ENCODE measurements around the gene LCT. TPM values are rescaled to one million over a fixed set of nuclear protein-coding genes. Genes with fewer than 3 reads are reported as not detected.
A peak's percentile ranks its signal among the peaks of the same experiment; 100 is the strongest.

Gene LCT
- total and polyA plus RNA-seq, 3 experiments from 2014 or later = 0.29 to 0.48 TPM; not detected in 1

DNA sequence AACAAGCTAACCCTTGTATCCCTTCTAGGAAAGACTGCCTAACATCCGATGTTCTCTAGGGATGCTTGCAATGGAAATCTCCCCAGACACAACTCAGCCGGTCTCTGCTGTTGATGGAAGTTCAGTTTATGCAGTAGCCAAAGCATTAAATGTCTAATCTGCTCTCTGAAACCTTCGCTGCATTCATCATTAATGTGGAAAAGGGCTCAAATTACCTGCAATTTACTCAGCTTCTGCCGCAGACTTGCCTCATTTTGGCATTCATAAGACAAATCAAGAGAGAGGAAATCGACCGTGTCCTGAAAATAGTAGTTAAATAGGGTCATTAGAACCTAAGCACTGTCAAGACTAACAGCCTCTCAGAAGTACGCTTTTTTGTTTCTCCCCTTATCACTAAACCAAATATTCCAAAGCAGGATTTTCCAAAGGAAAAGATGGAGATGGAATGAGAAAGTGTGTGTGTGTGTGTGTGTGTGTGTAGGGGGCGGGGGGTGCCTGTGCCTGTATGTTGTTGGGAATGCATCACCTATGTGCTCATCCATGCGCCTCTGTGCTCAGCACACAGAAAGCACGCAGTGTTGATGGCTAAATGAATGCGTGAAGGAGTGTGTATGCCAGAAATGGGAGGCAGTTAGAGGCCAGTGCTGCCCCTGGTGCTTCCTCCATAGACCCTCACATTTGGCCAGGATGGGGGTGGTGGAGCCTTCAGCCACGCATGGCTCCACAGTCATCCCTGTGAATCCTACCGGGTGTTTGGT, 7.4 kb downstream of the LCT start:
- CTCF ChIA-PET = interaction anchor here (1.5 kb wide), 1 partner anchor 555 kb away, joined by 3 read pairs; no protein-coding TSS in a partner anchor
- H3K36me3 Mint-ChIP-seq = no peaks in the 10 kb centered on the region
- H3K4me1 Mint-ChIP-seq = no peaks in the 10 kb centered on the region
- Histone ChIP-seq H3K36me3 (ENCODE audit: insufficient read depth, low read length) (no peaks in the 10 kb centered on the region), H3K4me1 (ENCODE audit: insufficient read depth, low read length) (no peaks in the 10 kb centered on the region), H3K9me3 (ENCODE audit: low read length) (no peaks in the 10 kb centered on the region), H3K4me3 (ENCODE audit: low read length) (no peak overlapping the region), H3K27ac (ENCODE audit: low read depth, low read length) (no peak overlapping the region), H3K27me3 (ENCODE audit: insufficient read depth, low read length, poor library complexity, severe bottlenecking) (no peaks in the 10 kb centered on the region)
- H3K27me3 Mint-ChIP-seq = no peaks in the 10 kb centered on the region
- no peak overlapping the region for H3K4me3 Mint-ChIP-seq
- DNase-seq = no peak
- H3K27ac Mint-ChIP-seq = no peak overlapping the region
- POLR2A ChIA-PET = no interaction called here
- no peaks in the 10 kb centered on the region for H3K9me3 Mint-ChIP-seq

DNA sequence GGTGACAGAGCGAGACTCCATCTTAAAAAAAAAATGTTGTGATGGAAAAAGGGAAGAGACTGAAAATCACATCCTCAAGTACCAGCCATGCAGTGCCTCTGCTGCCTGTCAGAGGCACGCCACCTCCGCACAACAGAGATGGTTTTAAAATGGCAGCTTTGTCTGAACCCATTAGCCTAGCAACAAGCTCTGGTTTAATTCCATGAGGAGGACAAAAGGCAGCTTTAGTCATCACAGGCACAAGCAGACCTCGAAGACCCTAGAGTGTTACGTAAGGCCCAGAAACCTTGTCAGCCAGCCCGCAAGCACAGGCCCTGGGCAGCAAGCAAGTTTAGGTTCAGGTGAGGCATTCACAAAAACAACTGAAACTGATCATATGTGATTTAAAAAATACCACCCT, 10.4 kb downstream of the LCT start:
- Mint-ChIP-seq H3K27me3 (peaks cover 0 to 2% of the 10 kb centered on the region in 2 donors), H3K4me3 (no peak overlapping the region), H3K4me1 (no peaks in the 10 kb centered on the region), H3K9me3 (peaks cover 0 to 11% (median 7%) of the 10 kb centered on the region in 5 donors), H3K36me3 (peaks cover 0 to 16% (median 4%) of the 10 kb centered on the region in 3 donors), H3K27ac (no peak overlapping the region)
- no peaks in the 10 kb centered on the region for H3K4me1 ChIP-seq (ENCODE audit: insufficient read depth, low read length)
- no peak overlapping the region for H3K4me3 ChIP-seq (ENCODE audit: low read length)
- no peaks in the 10 kb centered on the region for H3K9me3 ChIP-seq (ENCODE audit: low read length)
- ChIA-PET POLR2A (no interaction called here), CTCF (interaction anchor here (1.1 kb wide), 1 partner anchor 558 kb away, joined by 3 read pairs; no protein-coding TSS in a partner anchor)
- no peaks in the 10 kb centered on the region for H3K27me3 ChIP-seq (ENCODE audit: insufficient read depth, low read length, poor library complexity, severe bottlenecking)
- no peak for DNase-seq
- no peak overlapping the region for H3K27ac ChIP-seq (ENCODE audit: low read depth, low read length)
- no peaks in the 10 kb centered on the region for H3K36me3 ChIP-seq (ENCODE audit: insufficient read depth, low read length)

DNA sequence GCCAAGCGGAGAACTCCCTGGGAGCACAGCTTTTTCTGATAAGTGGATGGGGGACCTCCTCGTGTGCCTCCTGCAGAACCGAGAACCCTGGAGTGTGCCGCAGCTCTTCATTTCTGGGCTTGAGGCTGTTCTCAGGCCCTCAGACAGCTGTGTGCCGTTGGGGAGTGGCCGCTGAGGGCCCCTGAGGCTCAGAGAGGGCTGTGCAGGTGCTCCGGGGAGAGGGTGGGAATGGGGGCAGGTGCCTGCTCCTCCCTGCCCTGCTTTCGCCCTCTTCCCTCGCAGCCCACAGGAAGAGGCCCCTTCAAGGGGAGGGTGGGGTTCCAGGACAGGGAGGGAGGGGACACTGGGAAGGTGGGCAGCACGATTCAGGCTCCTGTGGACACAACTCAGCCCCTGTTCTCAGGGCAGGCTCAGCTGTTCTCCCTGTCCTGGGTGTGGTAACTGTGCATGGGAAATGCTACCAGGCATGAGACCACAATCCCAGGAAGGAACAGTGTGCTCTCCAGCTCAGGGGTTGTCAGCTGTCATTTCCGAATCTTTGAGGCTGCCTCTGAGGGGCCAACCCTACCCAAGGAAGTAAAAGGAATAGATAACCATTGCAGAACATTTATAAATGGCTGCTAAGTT, 11.3 kb downstream of the LCT start:
- Histone ChIP-seq H3K27me3 (ENCODE audit: insufficient read depth, low read length, poor library complexity, severe bottlenecking) (no peaks in the 10 kb centered on the region), H3K4me1 (ENCODE audit: insufficient read depth, low read length) (no peaks in the 10 kb centered on the region), H3K27ac (ENCODE audit: low read depth, low read length) (no peak overlapping the region), H3K9me3 (ENCODE audit: low read length) (no peaks in the 10 kb centered on the region), H3K36me3 (ENCODE audit: insufficient read depth, low read length) (no peaks in the 10 kb centered on the region), H3K4me3 (ENCODE audit: low read length) (no peak overlapping the region)
- Mint-ChIP-seq H3K9me3 (peaks cover 0 to 11% (median 7%) of the 10 kb centered on the region in 5 donors), H3K27me3 (peaks cover 0 to 7% of the 10 kb centered on the region in 2 donors), H3K27ac (no peak overlapping the region), H3K4me3 (no peak overlapping the region), H3K36me3 (peaks cover 0 to 16% (median 4%) of the 10 kb centered on the region in 3 donors), H3K4me1 (peaks cover 0 to 6% (median 5%) of the 10 kb centered on the region in 3 donors)
- POLR2A ChIA-PET = no interaction called here
- CTCF ChIA-PET = no interaction called here
- no peak for DNase-seq

GRCh38 chr2:135825131-135825530, 11.9 kb downstream of the LCT start:
- H3K4me3 ChIP-seq (ENCODE audit: low read length) = no peak overlapping the region
- no peak for DNase-seq
- H3K27me3 ChIP-seq (ENCODE audit: insufficient read depth, low read length, poor library complexity, severe bottlenecking) = no peaks in the 10 kb centered on the region
- Mint-ChIP-seq H3K36me3 (peaks cover 0 to 16% (median 4%) of the 10 kb centered on the region in 3 donors), H3K9me3 (peaks cover 0 to 11% (median 7%) of the 10 kb centered on the region in 5 donors), H3K4me3 (no peak overlapping the region), H3K27ac (peak overlapping the region in 1 of 8 donors; percentile 60), H3K27me3 (peaks cover 0 to 7% of the 10 kb centered on the region in 2 donors), H3K4me1 (peaks cover 5 to 11% (median 10%) of the 10 kb centered on the region in 3 donors)
- ChIA-PET POLR2A (no interaction called here), CTCF (interaction anchor here (1.3 kb wide), 1 partner anchor 16 kb away, joined by 4 read pairs; no protein-coding TSS in a partner anchor)
- peaks cover 5% of the 10 kb centered on the region for H3K4me1 ChIP-seq (ENCODE audit: insufficient read depth, low read length)
- H3K36me3 ChIP-seq (ENCODE audit: insufficient read depth, low read length) = no peaks in the 10 kb centered on the region
- H3K9me3 ChIP-seq (ENCODE audit: low read length) = no peaks in the 10 kb centered on the region
- no peak overlapping the region for H3K27ac ChIP-seq (ENCODE audit: low read depth, low read length)

- peaks cover 0 to 16% (median 4%) of the 10 kb centered on the region in 3 donors for H3K36me3 Mint-ChIP-seq
- H3K4me3 Mint-ChIP-seq = no peak overlapping the region
- no peaks in the 10 kb centered on the region for H3K27me3 ChIP-seq (ENCODE audit: insufficient read depth, low read length, poor library complexity, severe bottlenecking)
- H3K4me1 Mint-ChIP-seq = peaks cover 11 to 22% (median 22%) of the 10 kb centered on the region in 3 donors
- H3K4me3 ChIP-seq (ENCODE audit: low read length) = no peak overlapping the region
- POLR2A ChIA-PET = no interaction called here
- peaks cover 13% of the 10 kb centered on the region for H3K4me1 ChIP-seq (ENCODE audit: insufficient read depth, low read length)
- H3K27ac ChIP-seq (ENCODE audit: low read depth, low read length) = no peak overlapping the region
- no peaks in the 10 kb centered on the region for H3K36me3 ChIP-seq (ENCODE audit: insufficient read depth, low read length)
- H3K27me3 Mint-ChIP-seq = peaks cover 0 to 7% of the 10 kb centered on the region in 2 donors
- H3K9me3 ChIP-seq (ENCODE audit: low read length) = no peaks in the 10 kb centered on the region
- CTCF ChIA-PET = no interaction called here
- DNase-seq = no peak
- H3K9me3 Mint-ChIP-seq = peaks cover 0 to 11% (median 7%) of the 10 kb centered on the region in 5 donors
- no peak overlapping the region for H3K27ac Mint-ChIP-seq
Observed at GRCh38 chr2:135822855-135823254, 14.1 kb downstream of the LCT start.

- H3K4me1 Mint-ChIP-seq = peaks cover 11 to 22% (median 22%) of the 10 kb centered on the region in 3 donors
- no peaks in the 10 kb centered on the region for H3K9me3 ChIP-seq (ENCODE audit: low read length)
- H3K4me3 Mint-ChIP-seq = peak overlapping the region in 2 of 7 donors; percentile 22 to 48
- no peak overlapping the region for H3K27ac Mint-ChIP-seq
- H3K4me1 ChIP-seq (ENCODE audit: insufficient read depth, low read length) = peaks cover 13% of the 10 kb centered on the region
- CTCF ChIA-PET = no interaction called here
- peaks cover 0 to 16% (median 4%) of the 10 kb centered on the region in 3 donors for H3K36me3 Mint-ChIP-seq
- H3K9me3 Mint-ChIP-seq = peaks cover 0 to 11% (median 7%) of the 10 kb centered on the region in 5 donors
- peaks cover 0 to 7% of the 10 kb centered on the region in 2 donors for H3K27me3 Mint-ChIP-seq
- H3K4me3 ChIP-seq (ENCODE audit: low read length) = no peak overlapping the region
- no peak for DNase-seq
- no peaks in the 10 kb centered on the region for H3K27me3 ChIP-seq (ENCODE audit: insufficient read depth, low read length, poor library complexity, severe bottlenecking)
- no peak overlapping the region for H3K27ac ChIP-seq (ENCODE audit: low read depth, low read length)
- POLR2A ChIA-PET = no interaction called here
- no peaks in the 10 kb centered on the region for H3K36me3 ChIP-seq (ENCODE audit: insufficient read depth, low read length)
Observed at GRCh38 chr2:135821190-135821589, 15.8 kb downstream of the LCT start.

- Mint-ChIP-seq H3K9me3 (peaks cover 0 to 11% (median 7%) of the 10 kb centered on the region in 5 donors), H3K4me1 (peaks cover 11 to 22% (median 22%) of the 10 kb centered on the region in 3 donors), H3K36me3 (peaks cover 0 to 16% (median 4%) of the 10 kb centered on the region in 3 donors), H3K4me3 (peak overlapping the region in 6 of 7 donors; percentile 32 to 67 (median 56)), H3K27ac (peak overlapping the region in 7 of 8 donors; percentile 1 to 84 (median 21)), H3K27me3 (peaks cover 0 to 7% of the 10 kb centered on the region in 2 donors)
- CTCF ChIA-PET = interaction anchor here (1.1 kb wide), 1 partner anchor 22 kb away, joined by 4 read pairs; no protein-coding TSS in a partner anchor
- DNase-seq = peak; percentile 10 to 76 (median 32)
- Histone ChIP-seq H3K4me1 (ENCODE audit: insufficient read depth, low read length) (peaks cover 13% of the 10 kb centered on the region), H3K27ac (ENCODE audit: low read depth, low read length) (no peak overlapping the region), H3K9me3 (ENCODE audit: low read length) (no peaks in the 10 kb centered on the region), H3K27me3 (ENCODE audit: insufficient read depth, low read length, poor library complexity, severe bottlenecking) (no peaks in the 10 kb centered on the region), H3K4me3 (ENCODE audit: low read length) (no peak overlapping the region), H3K36me3 (ENCODE audit: insufficient read depth, low read length) (no peaks in the 10 kb centered on the region)
- POLR2A ChIA-PET = no interaction called here
Observed at GRCh38 chr2:135820003-135820618, 16.9 kb downstream of the LCT start.
